Esophagus muscularis mucosa (tissue), 4 donors: ENCODE data around the gene TXNDC16. TPM values are rescaled to one million over a fixed set of nuclear protein-coding genes. Genes with fewer than 3 reads are reported as not detected.

Source experiments
- DNase-seq: peaks from one replicate; pipeline ENCODE4 v3.0.0-alpha.2; 2017; ENCODE audit errors: extremely low spot score
- H3K27ac ChIP-seq, 4 donors: fragments of 200-600 bp; sonication (generic); replicated peaks in 1 of 4; 1 replicate in 3 of 4; 2 replicates in 1 of 4; pipeline ENCODE4 v1.5.1; 2016 to 2019; ENCODE audit warnings: mild to moderate bottlenecking in 1 of 4
- H3K27me3 ChIP-seq, 4 donors: fragments of 200-600 bp; sonication (generic); one replicate each; pipeline versions ENCODE4 v1.5.1 to v1.6.0; 2016 to 2019
- H3K36me3 ChIP-seq, 4 donors: fragments of 200-600 bp; sonication (generic); one replicate each; pipeline ENCODE4 v1.5.1; 2016 to 2019
- H3K4me1 ChIP-seq, 4 donors: fragments of 200-600 bp; sonication (generic); one replicate each; pipeline ENCODE4 v1.5.1; 2016 to 2019
- H3K4me3 ChIP-seq, 4 donors: fragments of 200-600 bp; sonication (generic); 1 replicate in 2 of 4; 2 replicates in 2 of 4; pipeline ENCODE4 v1.5.1; 2016 to 2019; ENCODE audit warnings: mild to moderate bottlenecking in 4 of 4, moderate library complexity in 1 of 4
- H3K9me3 ChIP-seq, 4 donors: fragments of 200-600 bp; sonication (generic); 1 replicate in 3 of 4; 2 replicates in 1 of 4; pipeline ENCODE4 v1.5.1; 2016 to 2019
- CTCF ChIP-seq, 3 experiments: fragments of 200-600 bp in 2 of 3; fragments of 450-650 bp in 1 of 3; sonication (generic) in 2 of 3; IDR thresholded peaks; one replicate each; pipeline ENCODE4 v1.5.1; 2017 to 2019; ENCODE audit warnings: antibody characterized with exemption in 3 of 3, mild to moderate bottlenecking in 2 of 3, moderate library complexity in 1 of 3
- EP300 ChIP-seq: sonication (generic); formaldehyde crosslinking; IDR thresholded peaks from one replicate; pipeline ENCODE4 v1.6.1; 2017; ENCODE audit warnings: antibody characterized with exemption
- POLR2A ChIP-seq: fragments of 450-650 bp; IDR thresholded peaks from one replicate; pipeline ENCODE4 v1.6.1; 2017; ENCODE audit warnings: antibody characterized with exemption, moderate library complexity, mild to moderate bottlenecking, low read depth
- POLR2AphosphoS5 ChIP-seq, 2 donors: sonication (generic); formaldehyde crosslinking; IDR thresholded peaks; one replicate each; pipeline ENCODE4 v1.6.1; 2017; ENCODE audit warnings: antibody characterized with exemption in 2 of 2
- whole genome bisulfite sequencing: methylation state at CpG from one replicate; pipeline ENCODE4 v1.1.5; 2018; 5-methylcytosine and 5-hydroxymethylcytosine counted together
- intact Hi-C: fragments of 100-400 bp; cut with DNase I; formaldehyde crosslinking; loops from one replicate; pipeline ENCODE4 v1.15.1; 2023
- total RNA-seq, 4 donors: library from RNA; depleted of rRNA; stranded (reverse); fragments of >200 nt; gene quantifications; one replicate each; pipeline versions ENCODE4 v1.1.0 to v1.2.1, GENCODE V29; 2016

The TXNDC16 gene
- total RNA-seq, 4 donors from 2014 or later = 6.5 to 12.5 (median 11.8) TPM

GRCh38 chr14:52399104-52399503, 153.2 kb downstream of the TXNDC16 start:
- TF ChIP-seq EP300 = no peak
- no peak for TF ChIP-seq CTCF (IDR thresholded peaks at IDR 0.05)
- no peak for TF ChIP-seq POLR2A
- TF ChIP-seq POLR2AphosphoS5 (IDR thresholded peaks at IDR 0.05) = no peak
- DNase-seq = no peak
- Histone ChIP-seq H3K27ac (no peak overlapping the region), H3K36me3 (no peaks in the 10 kb centered on the region), H3K9me3 (no peaks in the 10 kb centered on the region), H3K4me1 (peaks cover 0 to 19% (median 16%) of the 10 kb centered on the region in 4 donors), H3K27me3 (no peaks in the 10 kb centered on the region), H3K4me3 (no peak overlapping the region)
- 92% methylated on average over 5 of the region's 5 CpGs for WGBS
- intact Hi-C loops = no loop called here

- no peak for DNase-seq
- H3K4me3 ChIP-seq = no peak overlapping the region
- peaks cover 0 to 15% (median 14%) of the 10 kb centered on the region in 4 donors for H3K4me1 ChIP-seq
- intact Hi-C loops = no loop called here
- H3K27ac ChIP-seq = no peak overlapping the region
- H3K27me3 ChIP-seq = no peaks in the 10 kb centered on the region
- 92% methylated on average over 5 of the region's 5 CpGs for WGBS
- TF ChIP-seq EP300 = no peak
- no peak for TF ChIP-seq POLR2A
- no peak for TF ChIP-seq CTCF (IDR thresholded peaks at IDR 0.05)
- TF ChIP-seq POLR2AphosphoS5 (IDR thresholded peaks at IDR 0.05) = no peak
- H3K36me3 ChIP-seq = no peaks in the 10 kb centered on the region
- H3K9me3 ChIP-seq = no peaks in the 10 kb centered on the region
Observed at GRCh38 chr14:52397844-52398243, 154.5 kb downstream of the TXNDC16 start.

GRCh38 chr14:52395728-52396127, 156.6 kb downstream of the TXNDC16 start:
- H3K27ac ChIP-seq = no peak overlapping the region
- 80% methylated on average over 3 of the region's 3 CpGs for WGBS
- no peak for DNase-seq
- intact Hi-C loops = no loop called here
- TF ChIP-seq POLR2A = no peak
- no peak for TF ChIP-seq POLR2AphosphoS5 (IDR thresholded peaks at IDR 0.05)
- no peak for TF ChIP-seq EP300
- no peak for TF ChIP-seq CTCF (IDR thresholded peaks at IDR 0.05)
- no peaks in the 10 kb centered on the region for H3K27me3 ChIP-seq
- H3K4me1 ChIP-seq = peaks cover 0 to 11% (median 10%) of the 10 kb centered on the region in 4 donors
- no peak overlapping the region for H3K4me3 ChIP-seq
- no peaks in the 10 kb centered on the region for H3K9me3 ChIP-seq
- no peaks in the 10 kb centered on the region for H3K36me3 ChIP-seq

- H3K4me1 ChIP-seq = no peaks in the 10 kb centered on the region
- 72% methylated on average over 4 of the region's 4 CpGs for WGBS
- no peak overlapping the region for H3K27ac ChIP-seq
- no peak overlapping the region for H3K4me3 ChIP-seq
- no peak for TF ChIP-seq EP300
- no peak for TF ChIP-seq POLR2AphosphoS5 (IDR thresholded peaks at IDR 0.05)
- TF ChIP-seq CTCF (IDR thresholded peaks at IDR 0.05) = no peak
- no peak for TF ChIP-seq POLR2A
- H3K9me3 ChIP-seq = no peaks in the 10 kb centered on the region
- DNase-seq = no peak
- no peaks in the 10 kb centered on the region for H3K27me3 ChIP-seq
- intact Hi-C loops = no loop called here
- H3K36me3 ChIP-seq = no peaks in the 10 kb centered on the region
Observed at GRCh38 chr14:52391881-52392615, 160.3 kb downstream of the TXNDC16 start.

Other genes with a start within 250 kb of the TXNDC16 start
- 1 to 10 TPM; 2.1 to 6.3 (median 4.4) TPM for gene PTGER2, start 238.2 kb downstream of the TXNDC16 start, total RNA-seq
- gene GPR137C, start 331 bp upstream of the TXNDC16 start, total RNA-seq = 1 to 10 TPM in 1 of 4 donors, under 1 TPM in 3; 0.39 to 1.2 (median 0.45) TPM
- gene ERO1A, start 143.1 kb upstream of the TXNDC16 start, total RNA-seq = 10 to 100 TPM; 35.5 to 42.7 (median 37.9) TPM
- gene PSMC6, start 154.7 kb upstream of the TXNDC16 start, total RNA-seq = 10 to 100 TPM; 53.5 to 80.8 (median 63.7) TPM
- gene STYX, start 177.7 kb upstream of the TXNDC16 start, total RNA-seq = 10 to 100 TPM; 16.6 to 25.2 (median 20.7) TPM
- 10 to 100 TPM; 12.9 to 32.5 (median 14.8) TPM for gene GNPNAT1, start 239.1 kb upstream of the TXNDC16 start, total RNA-seq